IPS DF 6.9 (cell line): ENCODE results near the gene MRPL52.
"Not testable (repeated sequence)": the region's sequence is repeated elsewhere in the genome, so short reads cannot be mapped to it uniquely, and the experiment has no call there.

ENCODE experiments used
- DNase-seq: peaks from one replicate; pipeline ENCODE4 v3.0.0-alpha.2; 2013; ENCODE audit warnings: low read depth, low spot score
- H3K27ac ChIP-seq: one replicate; pipeline ENCODE4 v1.5.1; 2013; ENCODE audit warnings: low read length, control low read depth
- H3K27me3 ChIP-seq: 2 replicates; pipeline ENCODE4 v1.6.1; 2013; ENCODE audit warnings: mild to moderate bottlenecking, low read length; ENCODE audit not compliant: control insufficient read depth, insufficient read depth
- H3K36me3 ChIP-seq: 2 replicates; pipeline ENCODE4 v1.6.1; 2013; ENCODE audit warnings: low read length; ENCODE audit not compliant: control insufficient read depth, insufficient read depth
- H3K4me1 ChIP-seq: 2 replicates; pipeline ENCODE4 v1.6.1; 2013; ENCODE audit warnings: low read length; ENCODE audit not compliant: control insufficient read depth, insufficient read depth
- H3K4me3 ChIP-seq: 2 replicates; pipeline ENCODE4 v1.5.1; 2013; ENCODE audit warnings: mild to moderate bottlenecking, low read length
- H3K9me3 ChIP-seq: 2 replicates; pipeline ENCODE4 v1.6.1; 2013; ENCODE audit warnings: low read length, inconsistent platforms; ENCODE audit not compliant: control insufficient read depth, insufficient read depth
- WGBS: extraction: QIAGEN DNeasy Blood & Tissue Kit; methylation state at CpG from one replicate; pipeline ENCODE4 v1.1.7; 2013; ENCODE audit warnings: mixed read lengths, missing lambda C conversion rate; ENCODE audit not compliant: insufficient read length, insufficient coverage; 5-methylcytosine and 5-hydroxymethylcytosine counted together

Gene MRPL52

GRCh38 chr14:22796087-22796707 is 33.5 kb upstream of the MRPL52 start:
- DNase-seq, result no peak

GRCh38 chr14:22797017-22797917 is 32.4 kb upstream of the MRPL52 start:
- H3K27me3 ChIP-seq, result no peaks in the 10 kb centered on the region
- H3K4me3 ChIP-seq, result no peak overlapping the region
- H3K9me3 ChIP-seq, result no peaks in the 10 kb centered on the region
- H3K4me1 ChIP-seq, result no peaks in the 10 kb centered on the region
- no peak overlapping the region for H3K27ac ChIP-seq
- no peak for DNase-seq
- H3K36me3 ChIP-seq, result no peaks in the 10 kb centered on the region
- WGBS, result no CpG with 5 or more reads among the region's 5 CpGs

More at GRCh38 chr14:22796087-22796707, 33.5 kb upstream of the MRPL52 start:
- no peaks in the 10 kb centered on the region for H3K9me3 ChIP-seq
- no peaks in the 10 kb centered on the region for H3K36me3 ChIP-seq
- H3K27me3 ChIP-seq, result no peaks in the 10 kb centered on the region
- WGBS, result no CpG with 5 or more reads among the region's 5 CpGs
- no peak overlapping the region for H3K4me3 ChIP-seq
- H3K4me1 ChIP-seq, result no peaks in the 10 kb centered on the region
- H3K27ac ChIP-seq, result no peak overlapping the region

- WGBS, result no CpG with 5 or more reads among the region's 2 CpGs
- Histone ChIP-seq H3K4me3 (no peak overlapping the region), H3K27ac (no peak overlapping the region), H3K27me3 (no peaks in the 10 kb centered on the region), H3K4me1 (no peaks in the 10 kb centered on the region), H3K9me3 (no peaks in the 10 kb centered on the region), H3K36me3 (no peaks in the 10 kb centered on the region)
- DNase-seq, result no peak
These were observed 31.2 kb upstream of the MRPL52 start for GRCh38 chr14:22798528-22798927.

- Histone ChIP-seq H3K27ac (no peak overlapping the region), H3K4me3 (no peak overlapping the region), H3K9me3 (no peaks in the 10 kb centered on the region), H3K27me3 (no peaks in the 10 kb centered on the region), H3K36me3 (no peaks in the 10 kb centered on the region), H3K4me1 (no peaks in the 10 kb centered on the region)
- no peak for DNase-seq
- WGBS, result no CpG with 5 or more reads among the region's 10 CpGs
These were observed 29.3 kb upstream of the MRPL52 start for GRCh38 chr14:22800346-22800745.

GRCh38 chr14:22801716-22802115 is 28.0 kb upstream of the MRPL52 start:
- H3K4me3 ChIP-seq, result no peak overlapping the region
- no peaks in the 10 kb centered on the region for H3K4me1 ChIP-seq
- WGBS, result no CpG with 5 or more reads among the region's 8 CpGs
- no peaks in the 10 kb centered on the region for H3K9me3 ChIP-seq
- DNase-seq, result no peak
- H3K27me3 ChIP-seq, result no peaks in the 10 kb centered on the region
- H3K27ac ChIP-seq, result no peak overlapping the region
- H3K36me3 ChIP-seq, result no peaks in the 10 kb centered on the region

GRCh38 chr14:22802860-22803686 is 26.6 kb upstream of the MRPL52 start:
- Histone ChIP-seq H3K9me3 (no peaks in the 10 kb centered on the region), H3K36me3 (no peaks in the 10 kb centered on the region), H3K27ac (no peak overlapping the region), H3K4me3 (no peak overlapping the region), H3K4me1 (no peaks in the 10 kb centered on the region), H3K27me3 (no peaks in the 10 kb centered on the region)
- WGBS, result no CpG with 5 or more reads among the region's 12 CpGs
- DNase-seq, result no peak

GRCh38 chr14:22803687-22803974 is 26.1 kb upstream of the MRPL52 start:
- WGBS, result no CpG with 5 or more reads among the region's 3 CpGs
- no peaks in the 10 kb centered on the region for H3K36me3 ChIP-seq
- H3K27me3 ChIP-seq, result no peaks in the 10 kb centered on the region
- H3K9me3 ChIP-seq, result no peaks in the 10 kb centered on the region
- no peaks in the 10 kb centered on the region for H3K4me1 ChIP-seq
- no peak for DNase-seq
- H3K27ac ChIP-seq, result no peak overlapping the region
- H3K4me3 ChIP-seq, result no peak overlapping the region

GRCh38 chr14:22805235-22805634 is 24.5 kb upstream of the MRPL52 start:
- H3K4me3 ChIP-seq, H3K4me1 ChIP-seq, H3K36me3 ChIP-seq, H3K27me3 ChIP-seq, H3K27ac ChIP-seq, H3K9me3 ChIP-seq, DNase-seq: not testable (repeated sequence)
- WGBS, result no CpG with 5 or more reads among the region's 4 CpGs

- DNase-seq, result no peak
- no peak overlapping the region for H3K4me3 ChIP-seq
- no peaks in the 10 kb centered on the region for H3K9me3 ChIP-seq
- no peaks in the 10 kb centered on the region for H3K4me1 ChIP-seq
- no peak overlapping the region for H3K27ac ChIP-seq
- no CpG with 5 or more reads among the region's 13 CpGs for WGBS
- no peaks in the 10 kb centered on the region for H3K27me3 ChIP-seq
- H3K36me3 ChIP-seq, result no peaks in the 10 kb centered on the region
These were observed 22.1 kb upstream of the MRPL52 start for GRCh38 chr14:22807432-22808087.
